SK-N-SH (cell line): ENCODE data around the gene STRIP2. TPM values are rescaled to one million over a fixed set of nuclear protein-coding genes. Genes with fewer than 3 reads are reported as not detected.

Source experiments
- CTCF ChIA-PET: fragments of 300-600, 350-600 bp; formaldehyde crosslinking; extraction: SDS; loops from one replicate; lab custom pipeline; 2021; lab: Yijun Ruan, JAX
- POLR2A ChIA-PET: fragments of 350-600 bp; sonication (Branson Sonifier 250); formaldehyde crosslinking; extraction: SDS; loops from one replicate; lab custom pipeline; 2020; ENCODE audit warnings: antibody characterized with exemption, inconsistent platforms; lab: Yijun Ruan, JAX
- DNase-seq: peaks from one replicate; pipeline ENCODE4 v3.0.0; 2012
- H2AFZ ChIP-seq: fragments of 200-600 bp; sonication (generic); 2 replicates; pipeline ENCODE4 v1.8.1; 2016; ENCODE audit warnings: antibody characterized with exemption, mild to moderate bottlenecking, low read depth
- H3F3A ChIP-seq: fragments of 200-600 bp; sonication (generic); replicated peaks from 2 replicates; pipeline ENCODE3; 2016; ENCODE audit warnings: antibody characterized with exemption, mild to moderate bottlenecking; ENCODE audit not compliant: insufficient read depth
- H3K27ac ChIP-seq, 2 experiments: fragments of 200-500 bp in 1 of 2; fragments of 200-600 bp in 1 of 2; sonication (Bioruptor generic) in 1 of 2; sonication (generic), shearing (Covaris generic) in 1 of 2; 2 replicates each; pipeline versions ENCODE4 v1.5.1 to v1.6.1; 2014 to 2016; ENCODE audit warnings: low read depth in 2 of 2, inconsistent platforms in 1 of 2, low read length in 1 of 2, mild to moderate bottlenecking in 1 of 2, mixed read lengths in 1 of 2
- H3K27me3 ChIP-seq: fragments of 200-600 bp; sonication (generic), shearing (Covaris generic); 2 replicates; pipeline ENCODE4 v1.6.1; 2016; ENCODE audit warnings: mixed run types; ENCODE audit not compliant: insufficient read depth
- H3K36me3 ChIP-seq, 2 experiments: fragments of 200-500 bp in 1 of 2; fragments of 200-600 bp in 1 of 2; sonication (Bioruptor generic) in 1 of 2; sonication (generic) in 1 of 2; replicated peaks in 1 of 2; 2 replicates each; pipeline versions ENCODE3 to v1.5.1; 2014 to 2016; ENCODE audit warnings: low read length in 1 of 2, mild to moderate bottlenecking in 1 of 2; ENCODE audit not compliant: insufficient read depth in 2 of 2, control insufficient read depth in 1 of 2
- H3K4me1 ChIP-seq, 2 experiments: fragments of 200-500 bp in 1 of 2; fragments of 200-600 bp in 1 of 2; sonication (Bioruptor generic) in 1 of 2; sonication (generic), shearing (Covaris generic) in 1 of 2; 2 replicates each; pipeline versions ENCODE4 v1.5.1 to v1.6.1; 2014 to 2016; ENCODE audit warnings: low read depth in 1 of 2, low read length in 1 of 2, mixed run types in 1 of 2; ENCODE audit not compliant: insufficient read depth in 2 of 2, control insufficient read depth in 1 of 2
- H3K4me2 ChIP-seq: fragments of 200-600 bp; sonication (generic), shearing (Covaris generic); 2 replicates; pipeline ENCODE4 v1.6.1; 2017; ENCODE audit warnings: mixed run types
- H3K4me3 ChIP-seq, 2 experiments: fragments of 200-500 bp in 1 of 2; fragments of 200-600 bp in 1 of 2; sonication (Bioruptor generic) in 1 of 2; sonication (generic), shearing (Covaris generic) in 1 of 2; 2 replicates each; pipeline versions ENCODE4 v1.5.1 to v1.8.1; 2014 to 2016; ENCODE audit warnings: low read depth in 2 of 2, inconsistent platforms in 1 of 2, low read length in 1 of 2, mild to moderate bottlenecking in 1 of 2, mixed read lengths in 1 of 2, moderate library complexity in 1 of 2
- H3K79me2 ChIP-seq: fragments of 200-600 bp; sonication (generic); 2 replicates; pipeline ENCODE4 v1.8.1; 2017; ENCODE audit warnings: mild to moderate bottlenecking; ENCODE audit not compliant: insufficient read depth
- H3K9ac ChIP-seq: fragments of 200-600 bp; sonication (generic); 2 replicates; pipeline ENCODE4 v1.6.1; 2017; ENCODE audit warnings: mixed run types
- H3K9me2 ChIP-seq: fragments of 200-600 bp; sonication (generic); 2 replicates; pipeline ENCODE4 v1.6.1; 2017; ENCODE audit warnings: mixed run types
- H3K9me3 ChIP-seq: fragments of 200-600 bp; sonication (generic); 2 replicates; pipeline ENCODE4 v1.6.1; 2017; ENCODE audit warnings: mixed run types, mild to moderate bottlenecking, moderate library complexity
- H4K20me1 ChIP-seq: fragments of 200-600 bp; sonication (generic); 2 replicates; pipeline ENCODE4 v1.6.1; 2017; ENCODE audit warnings: mild to moderate bottlenecking, mixed run types; ENCODE audit not compliant: insufficient read depth
- EP300 ChIP-seq, 2 experiments: IDR thresholded peaks; 2 replicates each; pipeline versions ENCODE4 v1.4.0 to v1.6.1; 2012; ENCODE audit warnings: borderline replicate concordance in 1 of 2, low read depth in 1 of 2, low read length in 1 of 2
- FOSL2 ChIP-seq: IDR thresholded peaks from 2 replicates; pipeline ENCODE4 v1.4.0; 2012; ENCODE audit warnings: low read depth, mild to moderate bottlenecking, moderate library complexity, borderline replicate concordance
- JUND ChIP-seq: IDR thresholded peaks from 2 replicates; pipeline ENCODE4 v1.4.0; 2012
- MAX ChIP-seq: IDR thresholded peaks from 2 replicates; pipeline ENCODE4 v1.4.0; 2012; ENCODE audit warnings: low read depth
- NFIC ChIP-seq: IDR thresholded peaks from 2 replicates; pipeline ENCODE4 v1.4.0; 2012; ENCODE audit warnings: borderline replicate concordance
- POLR2AphosphoS5 ChIP-seq: IDR thresholded peaks from 2 replicates; pipeline ENCODE4 v1.6.1; 2012; ENCODE audit warnings: low read depth, low read length
- RXRA ChIP-seq: IDR thresholded peaks from 2 replicates; pipeline ENCODE4 v1.4.0; 2012; ENCODE audit warnings: low read depth, mild to moderate bottlenecking, borderline replicate concordance
- TCF12 ChIP-seq: IDR thresholded peaks from 2 replicates; pipeline ENCODE4 v1.4.0; 2012
- WGBS: methylation state at CpG from one replicate; pipeline ENCODE4 v1.1.6; 2017; ENCODE audit warnings: low lambda C conversion rate; 5-methylcytosine and 5-hydroxymethylcytosine counted together
- polyA plus RNA-seq, 3 experiments: library from polyadenylated mRNA; depleted of rRNA; stranded (reverse); fragments of >200 nt; gene quantifications; 2 replicates each; pipeline ENCODE4 v1.2.3, GENCODE V29; 2012
- TF ChIP-seq, protein P1 (sequence below): IDR thresholded peaks from 2 replicates; pipeline ENCODE4; 2012
- TF ChIP-seq, protein P2 (sequence below): IDR thresholded peaks from 2 replicates; pipeline ENCODE4 v1.4.0; 2012; ENCODE audit warnings: low read depth, borderline replicate concordance
- TF ChIP-seq, protein P3 (sequence below): IDR thresholded peaks from 2 replicates; pipeline ENCODE4 v1.4.0; 2012; ENCODE audit warnings: low read depth, borderline replicate concordance

Gene STRIP2
- polyA plus RNA-seq, 1 of the 3 experiments (the other 2 are of a cell fraction) = 4.9 TPM

DNA sequence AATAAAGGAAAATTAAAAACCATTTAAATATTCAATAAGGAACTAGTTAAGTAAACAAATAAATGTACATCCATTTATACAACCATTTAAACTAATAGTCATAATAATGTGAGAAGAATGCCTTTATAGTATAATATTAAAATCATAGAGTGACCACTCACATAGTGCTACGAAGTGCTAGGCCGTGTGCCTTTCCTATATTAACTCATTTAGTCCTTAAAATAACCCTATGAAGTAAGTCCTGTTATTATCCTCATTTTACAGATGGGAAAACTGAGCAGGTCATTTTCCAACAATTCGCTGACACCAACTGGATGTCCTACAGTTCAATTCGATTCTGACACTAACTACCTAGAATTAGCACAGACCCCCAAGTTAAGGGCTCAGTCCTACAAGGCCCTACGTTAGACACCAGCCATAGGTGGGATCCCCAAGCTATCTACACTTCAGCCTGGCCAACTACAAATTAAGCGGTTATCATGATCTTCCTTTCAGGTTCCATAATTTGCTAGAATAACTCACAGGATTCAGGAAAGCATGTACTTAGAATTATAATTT is 4.1 kb downstream of the STRIP2 start:
- peaks cover 14% of the 10 kb centered on the region for H3F3A ChIP-seq
- no peak for DNase-seq
- ChIA-PET CTCF (interaction anchor here (0.9 to 2.6 kb wide), 5 partner anchors 30 to 219 kb away, joined by 3 to 10 read pairs (median 8); no protein-coding TSS in a partner anchor), POLR2A (no interaction called here)
- H3K79me2 ChIP-seq = no peaks in the 10 kb centered on the region
- peak overlapping the region in 1 of 2 experiments; percentile 34; a peak in 2 of 4 replicates for H3K27ac ChIP-seq
- no peaks in the 10 kb centered on the region for H4K20me1 ChIP-seq
- no peaks in the 10 kb centered on the region for H3K9me3 ChIP-seq
- 81% methylated on average over 6 of the region's 6 CpGs for WGBS
- H2AFZ ChIP-seq = peak overlapping the region; percentile 14; the same call in 1 of the 2 replicates
- TF ChIP-seq POLR2AphosphoS5 (no peak), NFIC (no peak), RXRA (no peak), EP300 (IDR thresholded peaks at IDR 0.05; ENCODE audit: borderline replicate concordance in 1 of 2, low read depth in 1 of 2, low read length in 1 of 2) (no peak)
- no peak overlapping the region for H3K9ac ChIP-seq
- no peaks in the 10 kb centered on the region for H3K36me3 ChIP-seq
- no peaks in the 10 kb centered on the region for H3K27me3 ChIP-seq
- peak overlapping the region; percentile 26; the same call in 1 of the 2 replicates for H3K4me2 ChIP-seq
- no peaks in the 10 kb centered on the region for H3K9me2 ChIP-seq
- H3K4me3 ChIP-seq = no peak overlapping the region
- H3K4me1 ChIP-seq = peaks cover 9 to 10% of the 10 kb centered on the region in 2 experiments; a peak in 3 of 4 replicates

DNA sequence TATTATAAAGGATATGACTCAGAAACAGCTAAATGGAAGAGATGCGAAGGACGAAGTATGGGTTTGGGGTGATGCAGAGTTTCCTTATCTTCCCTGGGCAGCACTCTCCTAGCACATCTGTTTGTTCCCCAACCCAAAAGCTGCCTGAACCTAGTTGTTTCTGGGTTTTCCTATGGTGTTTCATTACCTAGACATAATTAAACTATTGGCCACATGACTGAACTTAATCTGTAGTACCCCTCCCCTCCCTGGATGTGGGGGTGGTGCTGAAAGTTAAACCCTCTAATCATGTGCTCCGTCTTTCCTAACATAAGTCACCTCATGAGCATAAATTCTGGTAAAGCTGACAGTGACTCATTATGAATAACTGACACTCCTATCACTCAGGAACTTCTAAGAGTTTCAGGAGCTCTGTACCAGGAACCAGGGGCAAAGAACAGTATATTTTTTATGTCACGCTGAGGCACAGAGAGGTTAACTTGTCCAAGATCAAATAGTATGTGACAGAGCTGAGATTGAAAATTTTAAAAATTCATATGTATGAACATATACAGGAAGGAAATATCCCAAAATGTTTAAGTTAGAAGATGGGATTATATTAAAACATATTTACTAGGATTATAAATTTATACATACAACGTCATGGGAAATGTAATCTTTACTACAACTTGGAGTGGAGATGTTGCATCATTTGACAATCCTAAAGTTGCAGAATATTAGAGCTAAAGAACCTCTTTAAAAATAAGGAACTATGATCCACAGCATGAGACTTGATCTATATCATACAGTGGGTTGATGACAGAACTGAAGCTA is 4.8 kb downstream of the STRIP2 start:
- H2AFZ ChIP-seq = peak overlapping the region; percentile 14; the same call in 1 of the 2 replicates
- no peaks in the 10 kb centered on the region for H3K9me2 ChIP-seq
- TF ChIP-seq FOSL2 (peak; percentile 66), MAX (no peak), JUND (peak; percentile 56), TCF12 (peak; percentile 42; the same call in 1 of the 2 replicates)
- TF ChIP-seq, protein P1, sequence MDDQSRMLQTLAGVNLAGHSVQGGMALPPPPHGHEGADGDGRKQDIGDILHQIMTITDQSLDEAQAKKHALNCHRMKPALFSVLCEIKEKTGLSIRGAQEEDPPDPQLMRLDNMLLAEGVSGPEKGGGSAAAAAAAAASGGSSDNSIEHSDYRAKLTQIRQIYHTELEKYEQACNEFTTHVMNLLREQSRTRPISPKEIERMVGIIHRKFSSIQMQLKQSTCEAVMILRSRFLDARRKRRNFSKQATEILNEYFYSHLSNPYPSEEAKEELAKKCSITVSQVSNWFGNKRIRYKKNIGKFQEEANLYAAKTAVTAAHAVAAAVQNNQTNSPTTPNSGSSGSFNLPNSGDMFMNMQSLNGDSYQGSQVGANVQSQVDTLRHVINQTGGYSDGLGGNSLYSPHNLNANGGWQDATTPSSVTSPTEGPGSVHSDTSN = peak; percentile 92
- TF ChIP-seq, protein P2, sequence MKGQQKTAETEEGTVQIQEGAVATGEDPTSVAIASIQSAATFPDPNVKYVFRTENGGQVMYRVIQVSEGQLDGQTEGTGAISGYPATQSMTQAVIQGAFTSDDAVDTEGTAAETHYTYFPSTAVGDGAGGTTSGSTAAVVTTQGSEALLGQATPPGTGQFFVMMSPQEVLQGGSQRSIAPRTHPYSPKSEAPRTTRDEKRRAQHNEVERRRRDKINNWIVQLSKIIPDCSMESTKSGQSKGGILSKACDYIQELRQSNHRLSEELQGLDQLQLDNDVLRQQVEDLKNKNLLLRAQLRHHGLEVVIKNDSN = peak; percentile 19; the same call in 1 of the 2 replicates
- TF ChIP-seq, protein P3, sequence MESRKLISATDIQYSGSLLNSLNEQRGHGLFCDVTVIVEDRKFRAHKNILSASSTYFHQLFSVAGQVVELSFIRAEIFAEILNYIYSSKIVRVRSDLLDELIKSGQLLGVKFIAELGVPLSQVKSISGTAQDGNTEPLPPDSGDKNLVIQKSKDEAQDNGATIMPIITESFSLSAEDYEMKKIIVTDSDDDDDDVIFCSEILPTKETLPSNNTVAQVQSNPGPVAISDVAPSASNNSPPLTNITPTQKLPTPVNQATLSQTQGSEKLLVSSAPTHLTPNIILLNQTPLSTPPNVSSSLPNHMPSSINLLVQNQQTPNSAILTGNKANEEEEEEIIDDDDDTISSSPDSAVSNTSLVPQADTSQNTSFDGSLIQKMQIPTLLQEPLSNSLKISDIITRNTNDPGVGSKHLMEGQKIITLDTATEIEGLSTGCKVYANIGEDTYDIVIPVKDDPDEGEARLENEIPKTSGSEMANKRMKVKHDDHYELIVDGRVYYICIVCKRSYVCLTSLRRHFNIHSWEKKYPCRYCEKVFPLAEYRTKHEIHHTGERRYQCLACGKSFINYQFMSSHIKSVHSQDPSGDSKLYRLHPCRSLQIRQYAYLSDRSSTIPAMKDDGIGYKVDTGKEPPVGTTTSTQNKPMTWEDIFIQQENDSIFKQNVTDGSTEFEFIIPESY = no peak
- H3K9ac ChIP-seq = no peak overlapping the region
- H3F3A ChIP-seq = peaks cover 14% of the 10 kb centered on the region
- peak overlapping the region; percentile 26 for H3K4me2 ChIP-seq
- no peaks in the 10 kb centered on the region for H3K36me3 ChIP-seq
- no peak overlapping the region for H3K4me3 ChIP-seq
- ChIA-PET POLR2A (no interaction called here), CTCF (interaction anchor here (0.9 to 2.6 kb wide), 6 partner anchors 30 to 220 kb away, joined by 3 to 10 read pairs (median 7); no protein-coding TSS in a partner anchor)
- 31% methylated on average over 5 of the region's 5 CpGs for WGBS
- peak overlapping the region in 1 of 2 experiments; percentile 34; a peak in 2 of 4 replicates for H3K27ac ChIP-seq
- H4K20me1 ChIP-seq = no peaks in the 10 kb centered on the region
- H3K79me2 ChIP-seq = no peaks in the 10 kb centered on the region
- no peaks in the 10 kb centered on the region for H3K27me3 ChIP-seq
- H3K9me3 ChIP-seq = no peaks in the 10 kb centered on the region
- H3K4me1 ChIP-seq = peaks cover 9 to 10% of the 10 kb centered on the region in 2 experiments; a peak in 2 of 4 replicates
- no peak for DNase-seq
